BJ (cell line): Measurements from ENCODE around the gene EMP3. TPM values are rescaled to one million over a fixed set of nuclear protein-coding genes. Genes with fewer than 3 reads are reported as not detected.

Experiments
- CTCF ChIA-PET: fragments of 350-600 bp; formaldehyde crosslinking; extraction: SDS; loops from one replicate; lab custom pipeline; 2021; ENCODE audit warnings: antibody characterized with exemption, inconsistent platforms; lab: Yijun Ruan, JAX
- POLR2A ChIA-PET: fragments of 300-600 bp; sonication (Branson Sonifier 250); formaldehyde crosslinking; extraction: SDS; loops from one replicate; lab custom pipeline; 2021; ENCODE audit warnings: antibody characterized with exemption; lab: Charles Lee
- DNase-seq: peaks from one replicate; pipeline ENCODE4 v3.0.0-alpha.2; 2011; ENCODE audit warnings: low read depth
- H3K27me3 ChIP-seq: 2 replicates; pipeline ENCODE4 v1.6.0; 2011; ENCODE audit warnings: low read length; ENCODE audit not compliant: control insufficient read depth, insufficient read depth
- H3K36me3 ChIP-seq: 2 replicates; pipeline ENCODE4 v1.5.1; 2011; ENCODE audit warnings: low read length; ENCODE audit not compliant: control insufficient read depth, insufficient read depth
- H3K4me3 ChIP-seq: 2 replicates; pipeline ENCODE4 v1.5.1; 2011; ENCODE audit warnings: low read depth, mild to moderate bottlenecking, control low read depth, low read length
- polyA plus RNA-seq: library from polyadenylated mRNA; depleted of rRNA; stranded (reverse); fragments of >200 nt; gene quantifications from 2 replicates; pipeline ENCODE4 v1.2.3, GENCODE V29; 2011
- TF ChIP-seq, protein P1 (sequence below): IDR thresholded peaks from 2 replicates; pipeline ENCODE4 v1.5.1; 2011; ENCODE audit warnings: low read depth, mild to moderate bottlenecking, control low read depth, inconsistent platforms, low read length, moderate library complexity; ENCODE audit not compliant: insufficient read depth

EMP3 gene
- polyA plus RNA-seq, 1 experiment, result 472 TPM

DNA sequence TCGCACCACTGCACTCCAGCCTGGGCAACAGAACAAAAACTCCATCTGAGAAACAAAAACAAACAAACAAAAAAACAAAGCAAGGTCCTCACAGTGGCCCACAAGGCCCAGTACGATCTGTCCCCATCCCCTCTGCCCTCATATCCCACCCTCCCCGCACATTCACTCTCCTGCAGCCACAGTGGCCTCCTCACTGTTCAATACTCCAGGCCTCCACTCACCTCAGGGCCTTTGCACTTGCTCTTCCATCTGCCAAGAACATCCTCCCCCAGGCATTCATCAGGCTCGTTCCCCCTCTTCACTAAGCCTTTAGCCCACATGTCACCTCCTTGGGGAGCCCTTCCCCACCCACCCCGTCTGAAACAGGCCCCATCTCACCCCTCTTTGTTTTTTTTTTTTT is 33.8 kb downstream of the EMP3 start:
- Histone ChIP-seq H3K27me3 (no peaks in the 10 kb centered on the region), H3K4me3 (no peak overlapping the region), H3K36me3 (no peaks in the 10 kb centered on the region)
- ChIA-PET CTCF (interaction anchor here (1.4 kb wide), 1 partner anchor 25 kb away, joined by 3 read pairs; no protein-coding TSS in a partner anchor), POLR2A (no interaction called here)
- TF ChIP-seq, protein P1, sequence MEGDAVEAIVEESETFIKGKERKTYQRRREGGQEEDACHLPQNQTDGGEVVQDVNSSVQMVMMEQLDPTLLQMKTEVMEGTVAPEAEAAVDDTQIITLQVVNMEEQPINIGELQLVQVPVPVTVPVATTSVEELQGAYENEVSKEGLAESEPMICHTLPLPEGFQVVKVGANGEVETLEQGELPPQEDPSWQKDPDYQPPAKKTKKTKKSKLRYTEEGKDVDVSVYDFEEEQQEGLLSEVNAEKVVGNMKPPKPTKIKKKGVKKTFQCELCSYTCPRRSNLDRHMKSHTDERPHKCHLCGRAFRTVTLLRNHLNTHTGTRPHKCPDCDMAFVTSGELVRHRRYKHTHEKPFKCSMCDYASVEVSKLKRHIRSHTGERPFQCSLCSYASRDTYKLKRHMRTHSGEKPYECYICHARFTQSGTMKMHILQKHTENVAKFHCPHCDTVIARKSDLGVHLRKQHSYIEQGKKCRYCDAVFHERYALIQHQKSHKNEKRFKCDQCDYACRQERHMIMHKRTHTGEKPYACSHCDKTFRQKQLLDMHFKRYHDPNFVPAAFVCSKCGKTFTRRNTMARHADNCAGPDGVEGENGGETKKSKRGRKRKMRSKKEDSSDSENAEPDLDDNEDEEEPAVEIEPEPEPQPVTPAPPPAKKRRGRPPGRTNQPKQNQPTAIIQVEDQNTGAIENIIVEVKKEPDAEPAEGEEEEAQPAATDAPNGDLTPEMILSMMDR, result no peak
- DNase-seq, result no peak

DNA sequence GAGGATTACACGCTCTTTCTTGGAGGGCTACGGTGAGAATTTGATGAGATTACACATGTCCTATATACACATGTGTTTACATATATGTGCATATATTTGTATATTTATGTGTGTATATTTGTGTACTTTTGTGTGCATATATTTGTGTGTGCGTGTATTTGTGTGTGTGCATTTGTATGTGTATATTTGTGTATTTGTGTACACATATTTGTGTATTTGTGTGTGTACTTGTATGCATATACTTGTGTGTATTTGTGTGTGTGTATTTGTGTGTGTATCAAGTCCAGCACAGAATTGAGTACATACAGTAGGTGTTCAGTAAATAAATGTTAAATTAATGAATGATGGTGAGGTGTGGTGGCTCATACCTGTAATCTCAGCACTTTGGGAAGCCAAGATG is 36.6 kb downstream of the EMP3 start:
- DNase-seq, result no peak
- CTCF ChIA-PET, result no interaction called here
- POLR2A ChIA-PET, result no interaction called here
- Histone ChIP-seq H3K36me3 (no peaks in the 10 kb centered on the region), H3K4me3 (no peak overlapping the region), H3K27me3 (no peaks in the 10 kb centered on the region)
- TF ChIP-seq, protein P1, result no peak

DNA sequence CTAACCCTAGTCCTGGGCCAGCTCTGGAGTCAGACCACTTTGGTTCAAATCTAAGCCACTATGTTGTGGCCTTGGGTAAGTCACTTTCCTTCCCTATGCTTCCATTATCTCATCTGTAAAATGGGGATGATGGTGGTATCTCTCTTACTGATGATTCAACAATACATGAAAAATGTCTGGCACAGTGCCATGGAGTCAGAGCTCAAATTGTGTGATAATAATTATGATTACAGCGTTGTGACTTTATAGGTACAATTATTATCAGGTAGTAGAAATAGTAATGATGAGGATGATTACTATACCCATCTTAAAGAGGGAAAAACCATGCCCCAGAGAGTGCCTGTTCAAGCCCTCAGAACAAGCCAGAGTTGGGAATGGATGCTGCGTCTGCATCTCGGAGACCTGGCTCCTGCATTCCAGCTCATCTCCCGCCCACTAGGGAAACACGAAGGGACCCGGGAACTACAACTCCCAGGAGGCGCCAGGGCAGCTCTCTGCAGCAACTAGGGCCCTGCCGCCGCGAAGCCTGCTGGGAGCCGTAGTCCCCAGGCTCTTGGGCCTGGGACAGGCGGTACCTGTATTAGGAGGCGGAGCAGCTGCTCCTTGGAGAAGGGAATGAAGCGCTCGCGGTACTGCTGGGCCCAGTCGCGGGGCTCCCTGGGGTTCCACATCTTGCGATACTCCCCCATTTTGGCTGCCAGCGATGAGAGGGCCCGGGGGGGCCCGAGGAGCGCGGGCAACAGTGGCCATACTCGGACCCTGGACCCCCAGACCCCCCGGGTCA is 37.6 kb downstream of the EMP3 start:
- peak; percentile 57 for DNase-seq
- TF ChIP-seq, protein P1, result no peak
- CTCF ChIA-PET, result interaction anchor here (0.6 to 1.4 kb wide), 5 partner anchors 12 to 41 kb away, joined by 3 to 6 read pairs (median 4); partner anchors contain the start of gene KDELR1
- Histone ChIP-seq H3K4me3 (peak overlapping the region; percentile 52), H3K36me3 (no peaks in the 10 kb centered on the region), H3K27me3 (no peaks in the 10 kb centered on the region)
- POLR2A ChIA-PET, result interaction anchor here (0.5 to 1.4 kb wide), 3 partner anchors 41 to 508 kb away, joined by 3 to 6 read pairs (median 3); a partner anchor contains a TSS

DNA sequence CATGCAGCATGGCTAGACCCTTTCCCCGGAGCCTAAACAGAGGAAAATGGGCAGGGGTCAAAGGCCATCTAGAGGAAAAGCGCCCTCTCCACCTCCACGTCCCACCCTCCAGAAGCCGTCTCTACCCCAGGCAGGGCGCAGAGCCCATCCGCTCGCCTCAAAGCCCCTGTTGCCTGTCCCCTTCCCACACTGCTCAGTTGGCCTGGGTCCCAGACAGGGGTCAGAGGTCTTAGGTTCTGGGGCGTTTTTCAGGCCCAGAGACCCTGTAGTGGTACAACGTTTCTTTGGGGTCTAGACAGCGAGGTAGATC is 38.1 kb downstream of the EMP3 start:
- Histone ChIP-seq H3K36me3 (no peaks in the 10 kb centered on the region), H3K4me3 (peak overlapping the region; percentile 52), H3K27me3 (no peaks in the 10 kb centered on the region)
- POLR2A ChIA-PET, result interaction anchor here (1.4 kb wide), 1 partner anchor 42 kb away, joined by 6 read pairs; a partner anchor contains a TSS
- TF ChIP-seq, protein P1, result no peak
- DNase-seq, result no peak
- CTCF ChIA-PET, result interaction anchor here (0.8 to 1.7 kb wide), 7 partner anchors 12 to 44 kb away, joined by 3 to 10 read pairs (median 5); partner anchors contain the start of genes GRIN2D and KDELR1

DNA sequence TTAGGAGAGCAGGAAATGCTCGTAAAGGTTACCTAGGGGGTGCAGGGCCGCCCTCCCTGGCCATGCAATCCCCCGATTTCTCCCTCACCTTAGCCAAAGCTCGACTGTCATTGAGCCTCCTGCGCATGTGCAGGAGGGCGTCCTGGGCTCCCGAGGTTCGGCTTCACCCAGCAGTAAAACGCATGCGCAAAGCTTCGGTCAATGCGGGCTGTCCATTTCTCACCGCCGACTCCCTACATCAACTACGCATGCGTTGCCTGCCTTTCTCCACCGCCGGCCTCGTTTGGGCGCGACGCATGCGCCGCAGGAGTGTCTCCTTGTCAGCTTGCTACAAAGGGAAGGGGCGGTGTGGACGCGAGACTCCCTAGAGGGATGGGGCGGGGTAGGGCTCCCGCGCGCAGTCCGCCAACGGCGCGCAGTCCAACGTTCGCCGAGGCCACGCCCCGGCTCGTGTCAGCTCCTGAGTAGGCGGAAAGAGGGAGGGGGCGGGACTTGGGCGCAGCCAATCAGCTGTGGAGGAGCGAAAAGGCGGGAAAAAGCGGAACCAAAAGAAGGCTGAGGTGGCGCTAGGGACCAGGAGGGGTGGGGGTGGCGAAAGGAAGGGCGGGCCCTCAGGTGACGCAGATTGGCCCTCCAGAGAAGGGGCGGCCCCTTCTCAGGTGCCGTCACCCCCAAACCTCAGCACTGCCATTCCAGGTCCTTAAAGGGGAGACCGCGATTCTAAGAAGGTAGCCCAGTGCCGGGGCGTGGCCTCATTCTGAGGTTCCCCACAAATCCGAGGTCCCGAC is 38.7 kb downstream of the EMP3 start, which contains the start of the genes SYNGR4 and TMEM143:
SYNGR4 (plus strand) TSS at position 558 of the 788 bp plus-strand sequence. CDS start 1,476 bp downstream, outside the sequence.
TMEM143 (minus strand) TSS at position 131 of the 788 bp plus-strand sequence; CDS start at position 111, 20 bp downstream.
- ChIA-PET CTCF (interaction anchor here (0.8 to 1.7 kb wide), 5 partner anchors 13 to 44 kb away, joined by 4 to 10 read pairs (median 5); partner anchors contain the start of genes GRIN2D and KDELR1), POLR2A (interaction anchor here (1.4 kb wide), 1 partner anchor 42 kb away, joined by 6 read pairs; a partner anchor contains a TSS)
- Histone ChIP-seq H3K27me3 (no peaks in the 10 kb centered on the region), H3K36me3 (no peaks in the 10 kb centered on the region), H3K4me3 (peak within 1 kb of the TSS; percentile 52)
- peak; percentile 100 for DNase-seq
- TF ChIP-seq, protein P1, result no peak
